AG04450 (cell line): ENCODE data around the gene CHST1. TPM values are rescaled to one million over a fixed set of nuclear protein-coding genes. Genes with fewer than 3 reads are reported as not detected.

Experiments
- CTCF ChIA-PET: fragments of 300-600, 350-600 bp; formaldehyde crosslinking; extraction: SDS; loops from one replicate; lab custom pipeline; 2022; ENCODE audit warnings: antibody characterized with exemption, inconsistent platforms; lab: Charles Lee
- POLR2A ChIA-PET: fragments of 350-600 bp; formaldehyde crosslinking; extraction: SDS; loops from one replicate; lab custom pipeline; 2021; ENCODE audit warnings: antibody characterized with exemption, inconsistent platforms; lab: Yijun Ruan, JAX
- DNase-seq: peaks from one replicate; pipeline ENCODE4 v3.0.0-alpha.2; 2011; ENCODE audit warnings: low read depth, low spot score
- H3K27ac ChIP-seq: one replicate; pipeline ENCODE4 v1.5.1; 2012; ENCODE audit warnings: low read depth, low read length, control low read depth
- H3K27me3 ChIP-seq: one replicate; pipeline ENCODE4 v1.6.0; 2012; ENCODE audit warnings: low read length; ENCODE audit not compliant: control insufficient read depth, insufficient read depth
- H3K4me3 ChIP-seq: 2 replicates; pipeline ENCODE4 v1.5.1; 2011; ENCODE audit warnings: mild to moderate bottlenecking, low read depth, low read length, control low read depth
- H3K9me3 ChIP-seq: 2 replicates; pipeline ENCODE4 v1.5.1; 2012; ENCODE audit warnings: low read length; ENCODE audit not compliant: control insufficient read depth, insufficient read depth
- CTCF ChIP-seq: IDR thresholded peaks from 2 replicates; pipeline ENCODE4 v1.5.1; 2011; ENCODE audit warnings: low read depth, low read length, control low read depth, inconsistent platforms
- polyA plus RNA-seq: library from polyadenylated mRNA; depleted of rRNA; stranded (reverse); fragments of >200 nt; gene quantifications from 2 replicates; pipeline ENCODE4 v1.2.3, GENCODE V29; 2011

The CHST1 gene
- polyA plus RNA-seq, 1 experiment, result 0.06 TPM

GRCh38 chr11:45657496-45658260, 7.7 kb downstream of the CHST1 start:
- no peak overlapping the region for H3K4me3 ChIP-seq
- H3K9me3 ChIP-seq, result no peaks in the 10 kb centered on the region; the same call in 1 of the 2 replicates
- ChIA-PET CTCF (interaction anchor here (2.4 to 5.4 kb wide), 2 partner anchors 114 to 288 kb away, joined by 20 to 142 read pairs; no protein-coding TSS in a partner anchor), POLR2A (no interaction called here)
- peaks cover 10% of the 10 kb centered on the region for H3K27me3 ChIP-seq
- no peak for DNase-seq
- no peak overlapping the region for H3K27ac ChIP-seq
- TF ChIP-seq CTCF, result no peak

GRCh38 chr11:45655831-45656230, 9.6 kb downstream of the CHST1 start:
- POLR2A ChIA-PET, result no interaction called here
- CTCF ChIA-PET, result interaction anchor here (0.9 to 5.4 kb wide), 10 partner anchors 9 to 318 kb away, joined by 3 to 142 read pairs (median 3); no protein-coding TSS in a partner anchor

GRCh38 chr11:45655347-45655756, 10.1 kb downstream of the CHST1 start:
- peaks cover 2% of the 10 kb centered on the region for H3K27me3 ChIP-seq
- no peak overlapping the region for H3K4me3 ChIP-seq
- DNase-seq, result peak; percentile 26
- TF ChIP-seq CTCF, result peak; percentile 95
- POLR2A ChIA-PET, result no interaction called here
- no peak overlapping the region for H3K27ac ChIP-seq
- CTCF ChIA-PET, result interaction anchor here (0.6 to 5.4 kb wide), 37 partner anchors 9 to 559 kb away, joined by 3 to 142 read pairs (median 4); no protein-coding TSS in a partner anchor
- H3K9me3 ChIP-seq, result peaks cover 4% of the 10 kb centered on the region; the same call in 1 of the 2 replicates

More at GRCh38 chr11:45655831-45656230, 9.6 kb downstream of the CHST1 start:
- Histone ChIP-seq H3K27ac (no peak overlapping the region), H3K4me3 (no peak overlapping the region), H3K9me3 (no peaks in the 10 kb centered on the region), H3K27me3 (peaks cover 6% of the 10 kb centered on the region)
- no peak for TF ChIP-seq CTCF
- no peak for DNase-seq

- no peak overlapping the region for H3K27ac ChIP-seq
- H3K9me3 ChIP-seq, result peaks cover 8% of the 10 kb centered on the region; the same call in 1 of the 2 replicates
- TF ChIP-seq CTCF, result no peak
- CTCF ChIA-PET, result interaction anchor here (0.6 to 5.4 kb wide), 36 partner anchors 9 to 559 kb away, joined by 3 to 142 read pairs (median 4); no protein-coding TSS in a partner anchor
- POLR2A ChIA-PET, result no interaction called here
- no peak overlapping the region for H3K4me3 ChIP-seq
- no peak for DNase-seq
- no peaks in the 10 kb centered on the region for H3K27me3 ChIP-seq
Observed at GRCh38 chr11:45655012-45655283, 10.5 kb downstream of the CHST1 start.
